ENCODE measurements around the gene NBEA.

The NBEA gene

GRCh38 chr13:35473802-35474201 lies 531.7 kb downstream of the NBEA start:
- no peak overlapping the region for H3K4me3 ChIP-seq (ENCODE audit: low read length)
- no peak for TF ChIP-seq CTCF (IDR thresholded peaks at IDR 0.05; ENCODE audit: insufficient read depth, low read depth, low read length, missing control alignments)

GRCh38 chr13:35474496-35475211 lies 532.6 kb downstream of the NBEA start:
- no peak for TF ChIP-seq CTCF (IDR thresholded peaks at IDR 0.05; ENCODE audit: insufficient read depth, low read depth, low read length, missing control alignments)
- peak overlapping the region; percentile 56 for H3K4me3 ChIP-seq (ENCODE audit: low read length)
- no peak for DNase-seq (ENCODE audit: low read depth)

More at GRCh38 chr13:35473802-35474201, 531.7 kb downstream of the NBEA start:
- no peak for DNase-seq (ENCODE audit: low read depth)

GRCh38 chr13:35475212-35475959 lies 533.3 kb downstream of the NBEA start:
- DNase-seq (ENCODE audit: low read depth), result peak; percentile 29
- no peak for TF ChIP-seq CTCF (IDR thresholded peaks at IDR 0.05; ENCODE audit: insufficient read depth, low read depth, low read length, missing control alignments)
- H3K4me3 ChIP-seq (ENCODE audit: low read length), result peak overlapping the region; percentile 56

DNA sequence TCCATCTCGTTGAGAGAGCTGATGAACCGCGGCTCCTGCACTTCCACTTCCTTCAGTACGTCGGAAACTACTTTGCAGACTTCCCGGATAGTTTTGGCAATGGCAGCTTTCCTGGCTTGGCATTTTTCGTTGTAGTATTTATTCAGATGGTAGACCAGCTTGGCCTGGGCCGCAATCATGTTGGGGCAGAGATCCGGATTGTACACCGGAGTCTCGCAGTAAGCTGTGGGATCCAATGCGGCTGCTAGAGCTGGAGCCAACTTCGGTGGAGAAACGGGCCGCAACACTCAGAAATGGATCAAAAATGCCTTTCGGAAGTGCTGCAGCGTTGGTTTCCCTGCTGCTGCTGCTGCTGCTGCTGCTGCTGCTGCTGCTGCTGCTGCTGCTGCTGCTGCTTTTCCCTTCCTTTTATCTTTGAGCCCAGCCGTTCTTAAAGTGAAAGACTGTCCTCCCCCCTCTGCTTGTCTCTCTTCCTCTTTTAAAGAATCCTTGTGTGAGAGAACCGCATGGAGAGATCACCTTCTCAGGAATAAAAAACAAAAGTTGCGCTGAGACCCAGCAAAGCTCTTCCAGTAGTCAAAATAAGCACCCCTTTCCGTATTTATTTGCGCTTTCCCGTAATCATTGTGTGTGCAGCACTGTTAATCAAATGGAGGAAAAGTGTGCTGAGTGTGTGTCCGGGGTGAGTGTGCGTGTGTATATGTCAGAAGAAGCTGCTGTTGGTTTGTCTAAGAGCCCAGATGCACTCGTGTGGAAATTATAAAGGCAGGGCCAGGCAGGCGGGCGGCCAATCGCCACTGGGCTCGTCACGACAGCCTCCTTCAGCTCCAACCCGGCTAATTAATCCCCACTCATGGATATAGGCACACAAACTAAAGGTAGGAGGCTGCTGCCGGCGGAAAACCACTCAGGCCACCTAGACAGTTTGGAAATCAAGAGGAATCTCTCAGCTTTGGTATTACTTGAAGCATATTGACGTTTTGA lies 534.2 kb downstream of the NBEA start, which contains the start of gene MAB21L1:
TSS of gene MAB21L1 (minus strand) at position 730 of the 984 bp plus-strand sequence. CDS start at position 179, 551 bp downstream.
- no peak for TF ChIP-seq CTCF (IDR thresholded peaks at IDR 0.05; ENCODE audit: insufficient read depth, low read depth, low read length, missing control alignments)
- peak within 1 kb of the TSS; percentile 56 for H3K4me3 ChIP-seq (ENCODE audit: low read length)
- peak; percentile 28 for DNase-seq (ENCODE audit: low read depth)

DNA sequence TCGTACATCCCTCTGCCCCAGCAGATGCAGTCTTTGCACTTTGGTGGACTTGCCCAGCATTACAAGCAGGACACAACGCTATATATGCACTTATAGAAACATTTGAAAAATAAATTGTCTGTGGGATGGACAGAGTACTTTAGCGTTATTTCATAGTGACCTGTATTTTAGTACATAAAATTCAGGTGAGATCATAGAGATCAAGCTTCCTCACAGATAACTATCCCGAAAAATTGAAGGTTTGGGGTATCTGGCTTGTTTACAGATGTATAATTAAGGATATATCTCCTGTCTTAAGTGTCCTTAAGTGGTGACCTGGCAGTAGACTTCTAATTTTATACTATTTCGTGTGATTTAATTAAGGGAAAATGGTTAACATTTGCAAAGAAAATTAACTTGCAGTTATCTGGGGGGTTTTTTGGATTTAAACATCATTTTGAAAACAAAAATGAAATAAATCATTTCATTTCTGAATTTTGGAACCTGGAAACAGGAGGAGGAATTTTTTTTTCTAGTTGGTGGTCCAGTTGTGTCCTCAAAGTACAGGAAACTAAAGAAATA lies 535.4 kb downstream of the NBEA start:
- no peak overlapping the region for H3K4me3 ChIP-seq (ENCODE audit: low read length)
- DNase-seq (ENCODE audit: low read depth), result no peak
- TF ChIP-seq CTCF (IDR thresholded peaks at IDR 0.05; ENCODE audit: insufficient read depth, low read depth, low read length, missing control alignments), result no peak

Measured in epithelial cell of esophagus (primary cell).